Gastrocnemius medialis (tissue), 4 donors: ENCODE results near the gene FRAS1. TPM values are rescaled to one million over a fixed set of nuclear protein-coding genes. Genes with fewer than 3 reads are reported as not detected.
"Not testable (repeated sequence)": the region's sequence is repeated elsewhere in the genome, so short reads cannot be mapped to it uniquely, and the experiment has no call there.

Experiments used
- ATAC-seq, 2 donors: fragments of 150-250 bp; one replicate each; pipeline ENCODE4 v1.9.1; 2016
- DNase-seq, 2 donors: peaks; one replicate each; pipeline ENCODE4 v3.0.0-alpha.2; 2019
- H3K27ac ChIP-seq, 4 donors: fragments of 200-600 bp; sonication (generic); 1 replicate in 1 of 4; 2 replicates in 3 of 4; pipeline ENCODE4 v1.5.1; 2016 to 2018; ENCODE audit warnings: mild to moderate bottlenecking in 2 of 4, moderate library complexity in 1 of 4
- H3K27me3 ChIP-seq, 3 donors: fragments of 200-600 bp; sonication (generic) in 2 of 3; 1 replicate in 1 of 3; 2 replicates in 2 of 3; pipeline versions ENCODE4 v1.5.1 to v1.6.0; 2016 to 2019; ENCODE audit warnings: mild to moderate bottlenecking in 1 of 3, moderate library complexity in 1 of 3
- H3K36me3 ChIP-seq, 2 donors: fragments of 200-600 bp; sonication (generic) in 1 of 2; one replicate each; pipeline ENCODE4 v1.5.1; 2017 to 2018
- H3K4me1 ChIP-seq, 2 donors: fragments of 200-600 bp; sonication (generic) in 1 of 2; one replicate each; pipeline ENCODE4 v1.5.1; 2016 to 2017; ENCODE audit warnings: mild to moderate bottlenecking in 2 of 2
- H3K4me3 ChIP-seq, 4 donors: fragments of 200-600 bp; sonication (generic) in 3 of 4; 1 replicate in 1 of 4; 2 replicates in 3 of 4; pipeline ENCODE4 v1.5.1; 2016 to 2019; ENCODE audit warnings: mild to moderate bottlenecking in 2 of 4
- H3K9me3 ChIP-seq, 3 donors: fragments of 200-600 bp; sonication (generic) in 2 of 3; 1 replicate in 1 of 3; 2 replicates in 2 of 3; pipeline ENCODE4 v1.5.1; 2016 to 2019
- CTCF ChIP-seq, 5 experiments: fragments of 450-650 bp in 3 of 5; fragments of 200-600 bp in 2 of 5; sonication (generic) in 2 of 5; IDR thresholded peaks in 4 of 5; conservative IDR thresholded peaks in 1 of 5; 1 replicate in 4 of 5; 2 replicates in 1 of 5; pipeline ENCODE4 v1.5.1; 2016 to 2019; ENCODE audit warnings: antibody characterized with exemption in 5 of 5, mild to moderate bottlenecking in 3 of 5, moderate library complexity in 3 of 5
- POLR2A ChIP-seq, 2 donors: fragments of 450-650 bp; IDR thresholded peaks; one replicate each; pipeline ENCODE4 v1.6.1; 2017; ENCODE audit warnings: antibody characterized with exemption in 2 of 2, mild to moderate bottlenecking in 2 of 2, moderate library complexity in 2 of 2
- in situ Hi-C, 4 donors: fragments of 200-750 bp; cut with MboI; loops; one replicate each; pipeline versions ENCODE4 v1.15.0 to v1.8.0; 2017; ENCODE audit warnings: low sequenced_read_pairs in 4 of 4
- intact Hi-C: fragments of 100-400 bp; cut with DNase I; formaldehyde crosslinking; loops from one replicate; pipeline ENCODE4 v1.15.1; 2023; ENCODE audit warnings: low total_unique reads
- total RNA-seq, 4 donors: library from RNA; depleted of rRNA; stranded (reverse); fragments of >200 nt; gene quantifications; one replicate each; pipeline versions ENCODE4 v1.1.0 to v1.2.3, GENCODE V29; 2016

Gene FRAS1
- total RNA-seq, 4 donors from 2014 or later, result 0.39 to 0.64 (median 0.46) TPM

- Histone ChIP-seq H3K27me3 (no peaks in the 10 kb centered on the region), H3K27ac (no peak overlapping the region), H3K36me3 (no peaks in the 10 kb centered on the region), H3K9me3 (no peaks in the 10 kb centered on the region), H3K4me3 (no peak overlapping the region), H3K4me1 (no peaks in the 10 kb centered on the region)
- ATAC-seq, result no peak
- intact Hi-C loops, result no loop called here
- in situ Hi-C loops, result no loop called here
- TF ChIP-seq POLR2A (IDR thresholded peaks at IDR 0.05) (no peak), CTCF (IDR thresholded peaks at IDR 0.05 in 4 of 5, conservative IDR thresholded peaks at IDR 0.05 in 1 of 5) (no peak)
- no peak for DNase-seq
Observed at GRCh38 chr4:78091534-78091933, 34.4 kb downstream of the FRAS1 start.

GRCh38 chr4:78092350-78092749 is 35.2 kb downstream of the FRAS1 start:
- H3K36me3 ChIP-seq, DNase-seq, H3K27ac ChIP-seq, H3K4me1 ChIP-seq, H3K4me3 ChIP-seq, ATAC-seq, H3K9me3 ChIP-seq, in situ Hi-C loops, intact Hi-C loops, H3K27me3 ChIP-seq: not testable (repeated sequence)

- Histone ChIP-seq H3K27ac (no peak overlapping the region), H3K9me3 (no peaks in the 10 kb centered on the region), H3K36me3 (no peaks in the 10 kb centered on the region), H3K4me3 (no peak overlapping the region), H3K27me3 (no peaks in the 10 kb centered on the region), H3K4me1 (no peaks in the 10 kb centered on the region)
- intact Hi-C loops (no loop called here), in situ Hi-C loops (no loop called here)
- TF ChIP-seq POLR2A (IDR thresholded peaks at IDR 0.05) (no peak), CTCF (IDR thresholded peaks at IDR 0.05 in 4 of 5, conservative IDR thresholded peaks at IDR 0.05 in 1 of 5) (no peak)
- DNase-seq, result no peak
- ATAC-seq, result no peak
Observed at GRCh38 chr4:78092850-78093249, 35.7 kb downstream of the FRAS1 start.

- peaks cover 0 to 5% of the 10 kb centered on the region in 2 donors for H3K4me1 ChIP-seq
- H3K36me3 ChIP-seq, result no peaks in the 10 kb centered on the region
- ATAC-seq (no peak), DNase-seq (no peak)
- H3K9me3 ChIP-seq, result no peaks in the 10 kb centered on the region
- TF ChIP-seq POLR2A (IDR thresholded peaks at IDR 0.05) (no peak), CTCF (IDR thresholded peaks at IDR 0.05 in 4 of 5, conservative IDR thresholded peaks at IDR 0.05 in 1 of 5) (no peak)
- H3K27me3 ChIP-seq, result no peaks in the 10 kb centered on the region
- no peak overlapping the region for H3K4me3 ChIP-seq
- in situ Hi-C loops (no loop called here), intact Hi-C loops (no loop called here)
- no peak overlapping the region for H3K27ac ChIP-seq
Observed at GRCh38 chr4:78095081-78095480, 38.0 kb downstream of the FRAS1 start.

GRCh38 chr4:78099058-78099457 is 41.9 kb downstream of the FRAS1 start:
- no peak overlapping the region for H3K4me3 ChIP-seq
- no peaks in the 10 kb centered on the region for H3K9me3 ChIP-seq
- no peaks in the 10 kb centered on the region for H3K27me3 ChIP-seq
- H3K36me3 ChIP-seq, result no peaks in the 10 kb centered on the region
- intact Hi-C loops (no loop called here), in situ Hi-C loops (no loop called here)
- no peak overlapping the region for H3K27ac ChIP-seq
- DNase-seq (no peak), ATAC-seq (no peak)
- no peak for TF ChIP-seq CTCF (IDR thresholded peaks at IDR 0.05 in 4 of 5, conservative IDR thresholded peaks at IDR 0.05 in 1 of 5)
- H3K4me1 ChIP-seq, result peaks cover 4 to 5% of the 10 kb centered on the region in 2 donors
